Measurements from ENCODE around the gene AMOTL2.

DNA sequence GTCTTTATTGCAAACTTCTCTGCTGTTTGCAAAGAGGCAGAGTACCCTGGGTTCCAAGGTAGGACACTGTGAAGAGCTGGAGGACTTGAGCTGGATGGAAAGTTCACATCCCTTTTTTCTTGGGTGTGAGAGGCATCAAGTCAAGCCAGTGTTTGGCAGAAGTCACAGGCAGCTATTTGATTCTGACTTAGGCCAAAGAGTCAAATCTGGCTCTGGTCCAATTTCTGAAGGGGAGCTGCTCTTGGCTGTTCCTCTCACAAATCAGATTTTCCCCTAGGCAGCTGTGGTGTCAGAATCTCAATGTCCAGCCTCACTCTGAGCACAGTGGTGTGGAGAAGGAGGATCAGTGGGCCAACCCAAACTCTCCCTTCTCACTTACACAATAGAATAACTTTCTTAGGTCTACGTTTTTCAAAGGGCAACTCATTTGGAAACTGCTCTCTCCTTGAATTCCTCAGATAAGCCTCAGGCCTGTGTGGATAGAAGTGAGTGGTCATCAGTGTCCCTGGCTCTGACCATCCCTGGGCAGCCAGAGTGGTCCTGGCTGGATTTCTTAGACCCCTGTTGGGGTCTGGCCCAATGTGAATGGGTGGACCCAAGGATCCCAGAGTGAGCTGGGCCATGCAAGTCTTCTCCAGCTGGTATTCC lies 18.2 kb upstream of the AMOTL2 start:
- no peak for TF ChIP-seq SIX5 (IDR thresholded peaks at IDR 0.05; ENCODE audit: low read depth, low read length, severe bottlenecking)
- TF ChIP-seq, protein P1, sequence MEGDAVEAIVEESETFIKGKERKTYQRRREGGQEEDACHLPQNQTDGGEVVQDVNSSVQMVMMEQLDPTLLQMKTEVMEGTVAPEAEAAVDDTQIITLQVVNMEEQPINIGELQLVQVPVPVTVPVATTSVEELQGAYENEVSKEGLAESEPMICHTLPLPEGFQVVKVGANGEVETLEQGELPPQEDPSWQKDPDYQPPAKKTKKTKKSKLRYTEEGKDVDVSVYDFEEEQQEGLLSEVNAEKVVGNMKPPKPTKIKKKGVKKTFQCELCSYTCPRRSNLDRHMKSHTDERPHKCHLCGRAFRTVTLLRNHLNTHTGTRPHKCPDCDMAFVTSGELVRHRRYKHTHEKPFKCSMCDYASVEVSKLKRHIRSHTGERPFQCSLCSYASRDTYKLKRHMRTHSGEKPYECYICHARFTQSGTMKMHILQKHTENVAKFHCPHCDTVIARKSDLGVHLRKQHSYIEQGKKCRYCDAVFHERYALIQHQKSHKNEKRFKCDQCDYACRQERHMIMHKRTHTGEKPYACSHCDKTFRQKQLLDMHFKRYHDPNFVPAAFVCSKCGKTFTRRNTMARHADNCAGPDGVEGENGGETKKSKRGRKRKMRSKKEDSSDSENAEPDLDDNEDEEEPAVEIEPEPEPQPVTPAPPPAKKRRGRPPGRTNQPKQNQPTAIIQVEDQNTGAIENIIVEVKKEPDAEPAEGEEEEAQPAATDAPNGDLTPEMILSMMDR (IDR thresholded peaks at IDR 0.05 in 2 of 3, conservative IDR thresholded peaks at IDR 0.05 in 1 of 3; ENCODE audit: control insufficient read depth in 2 of 3, extremely low read depth in 1 of 3, insufficient read depth in 1 of 3, low read depth in 3 of 3, low read length in 3 of 3) = no peak
- TF ChIP-seq, protein P2, sequence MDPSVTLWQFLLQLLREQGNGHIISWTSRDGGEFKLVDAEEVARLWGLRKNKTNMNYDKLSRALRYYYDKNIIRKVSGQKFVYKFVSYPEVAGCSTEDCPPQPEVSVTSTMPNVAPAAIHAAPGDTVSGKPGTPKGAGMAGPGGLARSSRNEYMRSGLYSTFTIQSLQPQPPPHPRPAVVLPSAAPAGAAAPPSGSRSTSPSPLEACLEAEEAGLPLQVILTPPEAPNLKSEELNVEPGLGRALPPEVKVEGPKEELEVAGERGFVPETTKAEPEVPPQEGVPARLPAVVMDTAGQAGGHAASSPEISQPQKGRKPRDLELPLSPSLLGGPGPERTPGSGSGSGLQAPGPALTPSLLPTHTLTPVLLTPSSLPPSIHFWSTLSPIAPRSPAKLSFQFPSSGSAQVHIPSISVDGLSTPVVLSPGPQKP (IDR thresholded peaks at IDR 0.05; ENCODE audit: low read depth, low read length) = no peak
- TF ChIP-seq ZBED1 (IDR thresholded peaks at IDR 0.05; ENCODE audit: borderline replicate concordance) = no peak
- TF ChIP-seq TAF1 (IDR thresholded peaks at IDR 0.05; ENCODE audit: borderline replicate concordance, low read depth, low read length) = no peak
- TF ChIP-seq, protein P3, sequence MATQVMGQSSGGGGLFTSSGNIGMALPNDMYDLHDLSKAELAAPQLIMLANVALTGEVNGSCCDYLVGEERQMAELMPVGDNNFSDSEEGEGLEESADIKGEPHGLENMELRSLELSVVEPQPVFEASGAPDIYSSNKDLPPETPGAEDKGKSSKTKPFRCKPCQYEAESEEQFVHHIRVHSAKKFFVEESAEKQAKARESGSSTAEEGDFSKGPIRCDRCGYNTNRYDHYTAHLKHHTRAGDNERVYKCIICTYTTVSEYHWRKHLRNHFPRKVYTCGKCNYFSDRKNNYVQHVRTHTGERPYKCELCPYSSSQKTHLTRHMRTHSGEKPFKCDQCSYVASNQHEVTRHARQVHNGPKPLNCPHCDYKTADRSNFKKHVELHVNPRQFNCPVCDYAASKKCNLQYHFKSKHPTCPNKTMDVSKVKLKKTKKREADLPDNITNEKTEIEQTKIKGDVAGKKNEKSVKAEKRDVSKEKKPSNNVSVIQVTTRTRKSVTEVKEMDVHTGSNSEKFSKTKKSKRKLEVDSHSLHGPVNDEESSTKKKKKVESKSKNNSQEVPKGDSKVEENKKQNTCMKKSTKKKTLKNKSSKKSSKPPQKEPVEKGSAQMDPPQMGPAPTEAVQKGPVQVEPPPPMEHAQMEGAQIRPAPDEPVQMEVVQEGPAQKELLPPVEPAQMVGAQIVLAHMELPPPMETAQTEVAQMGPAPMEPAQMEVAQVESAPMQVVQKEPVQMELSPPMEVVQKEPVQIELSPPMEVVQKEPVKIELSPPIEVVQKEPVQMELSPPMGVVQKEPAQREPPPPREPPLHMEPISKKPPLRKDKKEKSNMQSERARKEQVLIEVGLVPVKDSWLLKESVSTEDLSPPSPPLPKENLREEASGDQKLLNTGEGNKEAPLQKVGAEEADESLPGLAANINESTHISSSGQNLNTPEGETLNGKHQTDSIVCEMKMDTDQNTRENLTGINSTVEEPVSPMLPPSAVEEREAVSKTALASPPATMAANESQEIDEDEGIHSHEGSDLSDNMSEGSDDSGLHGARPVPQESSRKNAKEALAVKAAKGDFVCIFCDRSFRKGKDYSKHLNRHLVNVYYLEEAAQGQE (IDR thresholded peaks at IDR 0.05; ENCODE audit: low read depth, low read length) = no peak
- TF ChIP-seq POLR2A (IDR thresholded peaks at IDR 0.05; ENCODE audit: low read depth, low read length) = no peak
- no peak for TF ChIP-seq POLR2AphosphoS5 (IDR thresholded peaks at IDR 0.05; ENCODE audit: low read length)
- no peak for TF ChIP-seq ZZZ3 (IDR thresholded peaks at IDR 0.05; ENCODE audit: control insufficient read depth, insufficient read length, low read depth)
- TF ChIP-seq SREBF2 (IDR thresholded peaks at IDR 0.05; ENCODE audit: low read length) = no peak
- TF ChIP-seq CHD1 (IDR thresholded peaks at IDR 0.05; ENCODE audit: low read depth, low read length) = no peak
